Thyroid gland (tissue), 4 donors: Measurements from ENCODE around the gene RPS8.

Source experiments
- CTCF ChIP-seq, 6 experiments: fragments of 200-600 bp in 3 of 6; fragments of 450-650 bp in 3 of 6; sonication (generic) in 3 of 6; IDR thresholded peaks; one replicate each; pipeline ENCODE4 v1.5.1; 2016 to 2019; ENCODE audit warnings: antibody characterized with exemption in 6 of 6, mild to moderate bottlenecking in 2 of 6, inconsistent platforms in 1 of 6, moderate library complexity in 1 of 6
- POLR2A ChIP-seq, 2 donors: fragments of 450-650 bp; IDR thresholded peaks; one replicate each; pipeline ENCODE4 v1.6.1; 2017; ENCODE audit warnings: antibody characterized with exemption in 2 of 2, mild to moderate bottlenecking in 2 of 2, moderate library complexity in 1 of 2

GRCh38 chr1:44798481-44799365 is 23.4 kb downstream of the RPS8 start:
- TF ChIP-seq POLR2A (IDR thresholded peaks at IDR 0.05) (no peak), CTCF (IDR thresholded peaks at IDR 0.05) (no peak)
